ENCODE results near the gene CTCF. TPM values are rescaled to one million over a fixed set of nuclear protein-coding genes. Genes with fewer than 3 reads are reported as not detected.

CTCF gene
- total RNA-seq, 1 donor from 2014 or later = 31.1 TPM

DNA sequence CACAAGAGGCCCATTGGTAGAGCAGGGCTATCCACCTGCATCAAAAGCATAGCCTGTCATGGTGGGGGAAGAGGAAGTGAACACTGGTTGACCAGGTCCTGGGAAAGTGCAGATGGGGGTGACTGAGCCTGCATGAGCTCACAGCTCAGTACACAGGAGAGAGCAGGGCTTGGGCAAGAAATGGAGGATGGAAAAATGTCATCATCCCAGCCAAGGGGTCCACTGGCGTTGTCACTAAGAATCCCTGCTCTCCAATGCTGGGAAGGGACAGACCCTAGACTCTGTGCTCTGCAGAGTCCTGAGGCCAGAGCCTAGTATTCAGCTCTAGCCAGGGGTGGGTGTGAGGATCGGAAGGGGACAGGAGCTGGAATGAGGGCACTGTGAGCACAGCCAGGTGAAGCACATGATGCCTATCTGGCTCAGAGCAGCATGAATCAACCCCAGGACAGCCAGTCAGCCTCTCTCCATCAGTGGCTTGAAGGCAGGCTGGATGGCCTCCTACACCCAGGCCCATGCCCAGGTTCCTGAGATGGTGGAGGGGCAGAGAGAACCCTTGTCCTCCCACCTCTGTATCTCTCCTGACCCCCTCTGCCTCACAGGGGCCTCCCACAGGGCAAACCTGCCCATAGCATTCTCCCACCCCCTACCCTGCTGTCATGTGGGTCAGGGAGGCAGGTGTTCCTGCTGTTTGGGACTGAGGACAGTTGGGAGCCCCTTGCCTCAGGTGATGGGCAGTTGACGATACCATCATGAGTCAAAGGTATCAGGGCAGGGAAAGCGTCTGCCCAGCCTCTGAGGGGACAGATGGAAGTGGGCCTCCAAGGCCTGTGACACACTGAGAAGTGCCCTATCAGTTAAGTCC is 13.8 kb upstream of the CTCF start:
- no peak for DNase-seq (ENCODE audit: low spot score)

DNA sequence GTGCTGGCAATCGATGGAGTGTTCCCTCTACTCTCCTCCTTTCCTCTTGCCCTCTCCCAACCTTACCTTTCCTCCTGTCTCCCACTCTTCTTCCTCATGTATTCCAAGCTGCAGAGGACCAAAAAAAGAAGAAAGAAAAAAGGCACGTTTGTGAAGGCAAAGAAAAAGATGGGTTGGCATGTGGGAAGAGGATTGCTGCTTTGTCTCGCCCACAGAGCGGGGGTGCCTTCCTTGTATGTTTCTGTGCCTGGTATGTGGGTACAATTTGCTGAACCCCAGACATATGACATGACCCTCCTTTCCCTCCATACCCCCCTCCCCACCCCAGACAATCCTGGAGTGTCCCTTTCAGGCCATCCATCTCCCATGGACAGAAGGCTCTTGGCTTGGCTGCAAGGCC is 13.1 kb upstream of the CTCF start:
- no peak for DNase-seq (ENCODE audit: low spot score)

DNA sequence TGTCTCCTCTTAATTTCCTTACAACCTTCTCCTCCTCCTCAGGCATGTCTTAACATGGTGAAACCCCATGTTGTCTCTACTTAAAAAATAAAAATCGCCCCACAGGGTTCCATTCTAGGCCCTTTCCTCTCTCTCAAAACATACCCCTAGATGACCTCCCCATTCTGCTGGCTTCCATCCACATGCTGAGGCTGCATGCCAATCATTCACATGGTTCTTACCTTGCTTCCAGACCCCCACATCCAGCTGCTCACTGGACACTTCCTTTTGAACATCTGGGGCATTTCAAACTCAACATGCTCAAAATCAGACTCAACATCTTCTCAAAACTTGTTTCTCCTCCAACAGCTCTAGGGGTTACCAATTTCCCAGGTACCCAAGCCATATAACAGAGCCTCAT is 12.4 kb upstream of the CTCF start:
- DNase-seq (ENCODE audit: low spot score) = no peak

DNA sequence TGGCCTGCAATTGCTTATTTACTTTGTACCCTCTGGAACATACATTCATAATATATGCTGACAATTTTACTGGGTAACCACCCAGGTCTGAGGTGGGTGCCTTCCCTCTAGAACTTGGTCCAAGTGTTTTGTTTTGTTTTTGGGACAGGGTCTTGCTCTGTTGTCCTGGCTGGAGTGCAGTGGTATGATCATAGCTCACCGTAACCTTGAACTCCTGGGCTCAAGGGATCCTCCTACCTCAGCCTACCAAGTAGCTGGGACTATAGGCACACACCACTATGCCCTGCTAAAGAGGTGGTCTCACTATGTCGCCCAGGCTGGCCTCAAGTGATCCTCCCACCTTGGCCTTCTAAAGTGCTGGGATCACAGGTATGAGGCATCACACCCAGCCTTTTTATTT is 11.2 kb upstream of the CTCF start:
- no peak for DNase-seq (ENCODE audit: low spot score)

DNA sequence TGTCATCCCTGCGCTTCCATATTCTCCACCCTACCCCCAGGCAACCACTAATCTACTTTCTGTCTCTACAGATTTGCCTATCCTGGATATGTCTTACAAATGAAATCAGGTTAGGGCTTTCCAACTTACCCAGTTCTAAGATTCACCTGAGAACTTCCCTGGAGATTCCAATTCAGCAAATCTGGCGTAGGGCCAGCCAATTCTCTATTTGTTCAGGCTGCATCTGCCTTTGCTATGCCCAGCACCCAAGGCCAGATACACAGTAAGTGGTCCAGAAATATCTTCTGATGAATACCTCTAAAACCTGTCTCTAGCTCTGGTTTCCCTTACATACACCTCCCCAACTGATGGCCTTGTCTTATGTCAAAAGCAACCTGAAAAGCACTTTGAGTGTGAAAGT is 10.4 kb upstream of the CTCF start:
- no peak for DNase-seq (ENCODE audit: low spot score)

DNA sequence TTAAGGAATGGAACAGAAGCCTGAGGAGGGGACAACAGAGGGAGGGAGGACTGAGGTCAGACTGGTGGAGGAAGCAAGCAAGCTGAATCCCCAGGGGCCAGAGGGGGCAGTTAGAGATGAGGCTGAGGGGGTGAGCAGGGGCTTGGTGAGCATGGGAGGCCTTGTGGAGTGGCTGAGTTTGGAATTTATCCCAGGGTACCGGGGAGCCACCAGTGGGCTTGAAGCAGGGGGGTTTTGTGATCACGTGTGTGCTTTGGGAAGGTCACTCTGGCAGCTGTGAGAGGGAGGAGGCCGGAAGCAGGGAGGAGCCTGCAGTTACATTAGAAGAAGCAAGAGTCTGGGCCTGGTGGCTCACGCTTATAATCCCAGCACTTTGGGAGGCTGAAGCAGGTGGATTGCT is 9.8 kb upstream of the CTCF start:
- no peak for DNase-seq (ENCODE audit: low spot score)

DNA sequence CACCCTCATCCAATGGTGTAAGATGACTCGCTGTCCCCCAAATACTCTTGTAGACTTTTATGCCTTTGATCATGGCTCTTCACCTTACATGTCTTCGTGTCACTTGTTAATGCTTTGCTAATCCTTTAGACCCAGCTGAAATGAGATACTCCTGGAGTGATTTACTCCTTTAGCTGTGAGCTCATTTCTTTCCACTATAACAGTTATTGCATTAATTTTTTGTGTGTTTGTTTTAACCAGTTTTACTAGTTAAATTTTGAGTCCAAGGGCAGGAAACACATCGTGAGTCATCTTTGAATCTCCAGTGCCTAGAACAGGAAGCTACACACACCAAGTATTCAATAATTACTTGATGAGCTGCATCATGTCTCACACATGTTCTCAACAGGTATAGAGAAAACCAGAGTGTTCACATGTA is 6.5 kb upstream of the CTCF start:
- no peak for DNase-seq (ENCODE audit: low spot score)

DNA sequence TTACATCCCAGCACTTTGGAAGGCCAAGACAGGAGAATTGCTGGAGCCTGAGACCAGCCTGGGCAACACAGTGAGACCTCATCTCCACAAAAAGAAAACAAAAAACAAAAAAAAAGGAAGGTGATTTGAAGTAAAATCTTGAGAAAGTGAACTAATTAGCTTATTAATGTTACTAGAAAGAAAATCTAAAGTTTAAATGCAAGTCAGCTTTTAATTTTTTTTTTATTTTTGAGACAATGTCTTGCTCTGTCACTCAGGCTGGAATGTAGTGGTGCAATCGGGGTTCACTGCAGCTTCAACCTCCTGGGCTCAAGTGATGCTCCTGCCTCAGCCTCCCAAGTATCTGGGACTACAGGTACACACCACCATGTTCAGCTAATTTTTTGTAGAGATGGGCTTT is 3.5 kb upstream of the CTCF start:
- DNase-seq (ENCODE audit: low spot score) = no peak

DNA sequence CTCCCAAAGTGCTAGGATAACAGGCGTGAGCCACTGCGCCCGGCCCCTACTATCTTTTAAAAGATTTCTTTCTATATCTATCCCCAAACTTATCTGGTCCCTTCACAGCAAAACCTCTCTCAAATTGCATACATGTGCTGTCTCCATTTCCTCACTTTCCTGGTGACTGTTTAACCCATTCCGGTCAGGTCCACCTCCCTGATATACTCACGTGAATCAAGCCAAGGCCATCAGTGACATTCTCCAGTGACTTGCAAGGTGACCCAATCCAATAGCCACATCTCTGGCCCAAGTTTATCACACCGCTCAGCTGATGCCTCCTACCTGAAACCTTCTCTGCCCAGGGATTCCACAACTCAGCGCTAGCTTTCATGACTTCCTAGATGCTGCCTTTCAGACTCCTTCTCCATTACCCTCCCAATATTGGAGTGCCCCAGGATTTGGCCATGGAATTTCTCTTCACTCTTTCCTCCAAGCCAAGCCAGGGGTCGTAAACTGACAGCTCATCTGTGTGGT is 1.4 kb upstream of the CTCF start:
- DNase-seq (ENCODE audit: low spot score) = no peak

DNA sequence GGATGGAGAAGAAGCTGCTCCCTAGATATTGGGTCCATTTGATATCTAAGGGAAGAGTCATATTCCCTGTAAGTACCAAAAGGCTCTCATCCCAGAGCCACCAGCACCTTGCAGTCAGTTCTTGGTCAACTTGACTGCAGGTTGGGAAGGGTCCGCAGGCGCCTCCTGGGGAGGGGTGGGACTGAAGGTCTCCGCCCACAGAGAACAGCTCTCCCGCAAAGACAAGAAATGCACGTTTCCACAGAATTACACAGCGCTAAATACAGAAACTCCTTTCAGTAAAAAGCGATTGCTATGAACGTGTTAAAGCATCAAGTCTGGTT is 864 bp upstream of the CTCF start:
- no peak for DNase-seq (ENCODE audit: low spot score)

DNA sequence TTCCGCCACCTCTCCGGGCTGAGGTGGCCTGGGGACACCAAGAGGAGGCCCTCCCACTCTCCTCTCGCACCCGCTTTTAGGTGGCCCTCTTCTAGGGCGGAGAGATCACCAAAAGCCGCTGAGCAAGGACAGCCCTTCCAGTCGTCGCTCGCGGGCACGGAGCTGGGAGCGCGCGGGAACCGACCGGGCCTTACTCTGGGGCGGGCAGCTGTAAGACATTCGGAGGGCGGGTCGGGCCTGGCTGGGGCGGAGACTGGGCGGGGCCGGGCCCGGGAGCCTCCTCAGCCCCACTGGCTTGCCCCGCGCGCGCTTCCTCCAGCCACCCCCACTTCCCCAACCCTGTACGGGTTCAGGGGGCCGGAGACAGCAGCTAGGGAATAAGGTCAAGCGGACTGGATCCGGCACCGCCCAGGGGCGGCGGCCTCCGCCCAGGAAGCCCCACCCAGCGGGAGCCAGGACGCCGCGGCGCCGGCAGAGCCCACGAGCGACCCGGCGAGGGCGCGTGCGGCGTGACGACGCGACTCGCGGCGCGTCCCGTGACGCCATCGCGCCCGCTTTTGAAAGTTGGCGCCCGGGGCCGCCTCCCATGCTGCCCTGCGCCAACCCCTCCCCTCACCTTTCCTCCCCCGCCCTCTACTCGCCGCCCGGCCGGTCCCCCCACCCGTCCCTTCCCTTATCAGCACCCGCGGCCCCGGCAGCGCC is 351 bp upstream of the CTCF start:
- DNase-seq (ENCODE audit: low spot score) = peak; percentile 99

DNA sequence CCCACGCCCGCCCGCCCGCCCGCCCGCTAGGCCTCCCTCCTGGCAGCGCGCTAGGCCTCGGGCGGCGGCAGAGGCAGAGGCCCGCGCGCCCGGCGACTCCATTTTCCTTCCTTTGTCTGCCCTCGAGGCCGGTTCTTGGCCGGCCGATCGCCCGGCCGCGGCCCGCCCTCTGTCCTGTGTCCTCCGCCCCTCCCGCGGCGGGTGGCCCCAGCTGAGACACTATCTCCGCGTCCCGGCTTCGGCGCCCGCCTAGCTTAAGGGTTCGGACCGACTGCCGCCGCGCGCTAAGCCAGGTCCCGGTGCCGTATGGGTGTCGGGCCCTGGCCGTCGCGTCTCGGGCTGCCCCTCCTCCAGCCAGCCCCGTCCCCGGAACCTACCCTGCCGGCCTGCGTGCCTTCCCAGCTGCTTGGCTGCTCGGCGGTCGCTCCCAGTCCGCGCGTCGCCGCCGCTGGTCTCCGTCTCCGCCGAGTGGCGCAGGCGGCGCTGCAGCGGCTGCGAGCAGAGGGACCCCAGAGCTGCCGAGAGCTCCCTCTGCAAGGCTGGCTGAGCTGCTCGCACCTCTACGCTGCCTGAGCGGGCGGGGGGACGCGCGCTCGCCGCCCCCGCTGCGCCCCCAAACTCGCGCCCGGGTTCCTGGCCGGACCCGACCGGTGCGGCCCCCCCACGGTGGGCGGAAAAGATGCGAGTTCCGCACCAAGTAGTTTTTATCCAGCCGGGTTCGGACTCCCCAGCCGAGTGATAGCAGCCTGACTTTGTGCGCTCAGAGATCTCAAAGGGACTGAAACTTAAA is 787 bp downstream of the CTCF start:
- peak; percentile 70 for DNase-seq (ENCODE audit: low spot score)

DNA sequence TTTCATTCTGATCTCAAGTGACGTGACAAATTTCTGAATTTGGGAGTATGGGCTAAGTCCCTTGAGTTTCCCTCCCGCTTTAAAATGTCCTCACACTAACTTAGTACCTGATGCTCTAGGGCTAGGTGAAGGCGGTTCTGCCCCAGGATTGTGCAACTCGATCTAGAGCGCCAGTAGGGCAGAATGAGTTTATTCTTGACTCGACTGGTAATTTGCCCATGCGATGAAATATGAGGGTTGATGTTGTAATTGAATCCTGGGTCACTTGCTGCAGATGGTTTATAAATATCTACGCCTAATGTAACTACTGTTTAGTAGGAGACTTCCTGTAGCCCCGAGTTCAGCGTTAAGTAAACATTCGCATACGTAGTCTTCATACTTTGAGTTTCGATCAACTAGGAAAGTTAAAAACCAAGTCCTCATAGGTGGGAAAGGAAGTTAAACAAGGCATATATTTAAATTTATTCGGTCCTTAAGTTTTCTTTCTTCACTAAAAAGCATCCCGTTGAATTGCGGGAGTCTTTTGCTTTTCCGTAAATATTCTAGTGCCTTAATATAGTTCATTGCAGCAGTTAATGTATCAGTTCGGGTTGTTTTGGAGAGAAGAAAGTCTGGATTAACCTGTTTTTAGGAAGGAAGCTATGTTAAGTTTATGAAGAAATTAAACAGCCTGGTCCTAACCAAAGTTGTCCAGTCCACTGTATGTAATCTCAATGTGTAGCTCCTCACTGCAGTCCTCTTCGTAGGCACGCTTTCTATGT is 1.6 kb downstream of the CTCF start:
- DNase-seq (ENCODE audit: low spot score) = peak; percentile 60

DNA sequence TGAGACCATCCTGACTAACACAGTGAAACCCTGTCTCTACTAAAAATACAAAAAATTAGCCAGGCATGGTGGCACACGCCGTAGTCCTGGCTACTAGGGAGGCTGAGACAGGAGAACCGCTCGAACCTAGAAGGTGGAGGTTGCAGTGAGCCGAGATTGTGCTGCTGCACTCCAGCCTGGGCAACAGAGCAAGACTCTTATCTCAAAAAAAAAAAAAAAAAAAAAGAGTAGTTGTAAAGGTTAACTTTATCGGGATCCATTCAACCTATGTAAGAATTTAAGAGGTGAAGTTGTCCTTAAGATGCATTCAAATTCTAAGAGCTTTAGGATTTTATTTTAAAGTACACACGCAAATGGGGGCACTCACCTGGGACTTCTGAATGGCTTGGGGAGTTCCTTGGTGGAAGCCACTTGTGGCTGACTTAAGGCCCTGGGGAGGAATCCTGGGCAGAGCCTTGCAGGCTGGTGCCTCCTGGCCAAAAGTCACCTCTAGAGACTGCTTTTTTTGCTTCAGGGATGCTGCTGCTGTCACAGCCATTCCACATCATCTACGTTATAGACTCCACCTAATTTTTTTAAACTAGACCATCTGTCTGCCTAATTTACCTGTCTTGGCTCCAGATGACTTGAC is 3.3 kb downstream of the CTCF start:
- DNase-seq (ENCODE audit: low spot score) = no peak

DNA sequence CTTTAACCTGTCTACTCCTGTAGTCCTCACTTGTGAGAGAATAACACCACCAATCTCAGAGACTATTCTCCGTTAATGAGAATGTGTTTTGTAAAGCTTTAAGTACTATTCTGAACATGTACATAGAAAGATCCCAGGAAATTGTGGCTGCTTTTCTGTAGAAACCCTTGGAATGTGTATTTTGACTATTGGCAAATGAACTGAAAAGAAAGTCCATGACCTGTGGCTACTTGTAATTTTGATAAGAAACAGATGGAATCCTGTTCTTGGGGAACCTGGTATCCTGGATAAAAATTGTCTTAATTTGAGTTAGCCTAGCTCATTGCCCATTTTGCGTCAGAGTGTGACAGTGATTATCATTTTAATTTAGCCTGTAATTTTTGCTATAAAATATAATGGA is 9.1 kb downstream of the CTCF start:
- no peak for DNase-seq (ENCODE audit: low spot score)

DNA sequence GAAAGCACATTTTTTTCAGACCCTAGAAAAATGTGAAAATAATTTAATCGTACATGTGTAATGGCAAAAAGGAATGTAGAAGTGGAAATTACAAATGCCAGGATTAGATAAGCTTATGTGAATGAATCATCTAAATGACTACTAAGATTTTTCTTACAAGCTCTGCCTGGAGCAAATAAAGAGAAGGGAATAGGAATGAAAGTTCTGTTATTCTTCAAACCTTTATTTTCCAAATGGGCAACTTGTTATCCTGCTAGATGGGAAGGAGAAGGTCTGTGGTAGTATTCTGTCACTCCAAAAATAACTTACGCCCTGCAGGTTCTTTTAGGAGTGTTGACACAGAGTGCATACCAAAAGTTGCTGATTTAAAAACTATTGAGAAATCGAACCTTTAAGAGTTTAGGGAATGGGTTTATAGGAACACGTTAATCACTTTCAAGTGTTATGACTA is 9.7 kb downstream of the CTCF start:
- no peak for DNase-seq (ENCODE audit: low spot score)

DNA sequence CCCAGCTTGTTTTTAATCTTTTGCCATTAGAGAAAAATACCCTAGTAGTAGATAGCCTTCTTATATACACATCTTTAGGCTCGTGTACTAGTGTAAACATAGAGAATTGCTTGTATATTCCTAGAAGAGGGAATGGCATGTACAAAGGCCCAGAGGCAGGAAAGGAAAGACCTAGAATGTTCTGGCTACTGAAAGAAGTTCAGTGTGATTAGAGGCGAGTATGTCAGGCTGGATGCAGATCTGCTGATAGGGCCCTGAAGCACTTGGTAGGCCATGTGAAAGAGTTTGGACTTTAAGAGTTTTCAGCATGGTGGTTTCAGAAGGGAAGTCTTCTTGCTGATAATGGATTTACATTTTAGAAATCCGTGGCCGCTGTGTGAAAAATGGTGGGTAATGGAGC is 17.4 kb downstream of the CTCF start:
- no peak for DNase-seq (ENCODE audit: low spot score)

DNA sequence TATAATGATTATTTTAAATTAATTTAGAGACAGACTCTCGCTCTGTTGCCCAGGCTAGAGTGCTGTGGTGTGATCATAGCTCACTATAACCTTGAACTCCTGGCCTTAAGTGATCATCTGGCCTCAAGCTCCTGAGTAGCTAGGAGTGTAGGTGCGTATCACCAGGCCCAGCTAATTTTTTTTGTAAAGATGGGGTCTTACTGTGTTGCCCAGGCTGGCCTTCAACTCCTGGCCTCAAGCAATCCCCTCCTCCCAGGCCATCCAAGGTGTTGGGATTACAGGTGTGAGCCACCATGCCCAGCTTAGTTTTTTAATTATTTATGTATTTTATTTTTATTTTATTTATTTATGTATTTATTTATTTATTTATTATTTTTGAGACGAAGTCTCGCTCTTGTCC is 17.9 kb downstream of the CTCF start:
- no peak for DNase-seq (ENCODE audit: low spot score)

DNA sequence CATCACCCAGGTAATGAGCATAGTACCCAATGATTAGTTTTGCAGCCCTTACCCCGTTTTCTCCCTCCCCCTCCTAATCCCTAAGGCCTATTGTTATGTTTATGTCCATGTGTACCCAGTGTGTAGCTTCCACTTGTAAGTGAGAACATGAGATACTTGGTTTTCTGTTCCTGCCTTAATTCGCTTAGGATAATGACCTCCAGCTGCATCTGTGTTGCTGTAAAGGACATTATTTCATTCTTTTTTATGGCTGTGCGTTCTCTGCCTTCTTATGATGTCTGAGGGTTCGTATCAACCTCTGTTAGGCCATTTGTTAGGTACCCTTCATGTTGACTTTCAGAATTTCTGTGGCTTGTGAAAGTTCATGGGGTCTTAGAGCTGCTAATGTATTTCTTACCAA is 31.0 kb downstream of the CTCF start:
- no peak for DNase-seq (ENCODE audit: low spot score)

DNA sequence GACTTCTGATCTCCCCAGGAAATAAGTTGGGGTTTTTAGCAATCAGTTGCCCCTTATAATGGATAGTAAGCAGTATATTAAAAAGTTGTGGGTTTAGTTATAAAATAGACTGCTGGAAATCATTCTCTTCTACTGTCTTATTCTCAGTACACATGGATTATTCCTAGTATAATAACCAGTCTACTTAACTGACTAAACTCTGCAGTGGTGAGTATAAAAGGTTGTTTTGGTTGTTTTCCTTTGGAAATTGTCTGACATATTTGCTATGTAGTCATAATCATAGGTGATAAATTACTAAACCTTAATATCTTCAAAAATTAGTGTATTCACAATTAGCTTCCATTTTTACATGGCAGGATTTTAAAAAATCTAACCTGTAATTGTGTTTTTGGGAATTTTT is 31.4 kb downstream of the CTCF start:
- no peak for DNase-seq (ENCODE audit: low spot score)

Measured in umbilical cord (tissue), 2 donors.